Measurements from ENCODE around the gene MRGPRE. TPM values are rescaled to one million over a fixed set of nuclear protein-coding genes. Genes with fewer than 3 reads are reported as not detected.

MRGPRE gene
- total and polyA plus RNA-seq, 4 donors, result 0.23 TPM; not detected in 3

DNA sequence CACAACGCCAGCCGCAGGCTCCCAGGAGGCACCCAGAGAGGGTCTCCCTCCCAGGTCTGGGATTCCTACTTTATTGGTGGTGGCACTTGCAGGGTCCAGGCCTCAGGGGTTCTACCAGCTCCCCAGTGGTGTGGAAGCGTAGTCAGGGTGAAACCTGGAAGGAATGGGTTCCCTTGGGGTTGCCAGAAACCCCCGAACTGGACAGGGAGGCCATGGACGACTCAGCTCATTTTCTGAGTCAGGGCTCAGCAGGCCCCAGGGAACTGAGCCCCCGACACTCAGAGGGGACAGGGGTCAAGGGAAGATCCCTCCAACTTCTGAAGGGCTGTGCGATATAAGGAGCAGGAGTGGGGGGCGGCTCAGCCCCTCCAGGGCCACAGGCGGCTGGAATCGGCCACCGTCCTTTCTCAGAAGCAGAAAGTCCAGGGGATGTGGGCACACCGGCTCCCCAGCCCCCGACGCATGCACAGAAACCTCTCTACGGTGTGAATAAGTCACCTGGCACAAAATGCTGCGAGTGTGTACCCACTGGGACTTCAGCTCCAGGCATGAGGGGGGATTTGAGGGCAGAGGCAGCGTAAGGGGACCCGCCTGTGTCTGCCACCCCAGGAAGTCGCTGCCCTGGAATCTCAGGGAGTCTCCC lies 38.7 kb downstream of the MRGPRE start:
- TF ChIP-seq, protein P1, sequence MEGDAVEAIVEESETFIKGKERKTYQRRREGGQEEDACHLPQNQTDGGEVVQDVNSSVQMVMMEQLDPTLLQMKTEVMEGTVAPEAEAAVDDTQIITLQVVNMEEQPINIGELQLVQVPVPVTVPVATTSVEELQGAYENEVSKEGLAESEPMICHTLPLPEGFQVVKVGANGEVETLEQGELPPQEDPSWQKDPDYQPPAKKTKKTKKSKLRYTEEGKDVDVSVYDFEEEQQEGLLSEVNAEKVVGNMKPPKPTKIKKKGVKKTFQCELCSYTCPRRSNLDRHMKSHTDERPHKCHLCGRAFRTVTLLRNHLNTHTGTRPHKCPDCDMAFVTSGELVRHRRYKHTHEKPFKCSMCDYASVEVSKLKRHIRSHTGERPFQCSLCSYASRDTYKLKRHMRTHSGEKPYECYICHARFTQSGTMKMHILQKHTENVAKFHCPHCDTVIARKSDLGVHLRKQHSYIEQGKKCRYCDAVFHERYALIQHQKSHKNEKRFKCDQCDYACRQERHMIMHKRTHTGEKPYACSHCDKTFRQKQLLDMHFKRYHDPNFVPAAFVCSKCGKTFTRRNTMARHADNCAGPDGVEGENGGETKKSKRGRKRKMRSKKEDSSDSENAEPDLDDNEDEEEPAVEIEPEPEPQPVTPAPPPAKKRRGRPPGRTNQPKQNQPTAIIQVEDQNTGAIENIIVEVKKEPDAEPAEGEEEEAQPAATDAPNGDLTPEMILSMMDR (IDR thresholded peaks at IDR 0.05; ENCODE audit: low read depth, low read length, missing input control), result no peak
- TF ChIP-seq HNF4G (IDR thresholded peaks at IDR 0.05) (no peak), FOXA2 (IDR thresholded peaks at IDR 0.05) (no peak), TAF1 (conservative IDR thresholded peaks at IDR 0.05) (no peak), FOXA1 (IDR thresholded peaks at IDR 0.05) (no peak), RXRA (IDR thresholded peaks at IDR 0.05) (no peak), GABPA (IDR thresholded peaks at IDR 0.05 in 1 of 2, conservative IDR thresholded peaks at IDR 0.05 in 1 of 2) (no peak), SP1 (IDR thresholded peaks at IDR 0.05) (no peak)
- TF ChIP-seq, protein P2, sequence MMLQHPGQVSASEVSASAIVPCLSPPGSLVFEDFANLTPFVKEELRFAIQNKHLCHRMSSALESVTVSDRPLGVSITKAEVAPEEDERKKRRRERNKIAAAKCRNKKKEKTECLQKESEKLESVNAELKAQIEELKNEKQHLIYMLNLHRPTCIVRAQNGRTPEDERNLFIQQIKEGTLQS (IDR thresholded peaks at IDR 0.05), result no peak
- no peak for DNase-seq (ENCODE audit: low spot score)
- no peaks in the 10 kb centered on the region for H3K9me3 ChIP-seq (ENCODE audit: control insufficient read depth in 4 of 4, low read length in 3 of 4)

DNA sequence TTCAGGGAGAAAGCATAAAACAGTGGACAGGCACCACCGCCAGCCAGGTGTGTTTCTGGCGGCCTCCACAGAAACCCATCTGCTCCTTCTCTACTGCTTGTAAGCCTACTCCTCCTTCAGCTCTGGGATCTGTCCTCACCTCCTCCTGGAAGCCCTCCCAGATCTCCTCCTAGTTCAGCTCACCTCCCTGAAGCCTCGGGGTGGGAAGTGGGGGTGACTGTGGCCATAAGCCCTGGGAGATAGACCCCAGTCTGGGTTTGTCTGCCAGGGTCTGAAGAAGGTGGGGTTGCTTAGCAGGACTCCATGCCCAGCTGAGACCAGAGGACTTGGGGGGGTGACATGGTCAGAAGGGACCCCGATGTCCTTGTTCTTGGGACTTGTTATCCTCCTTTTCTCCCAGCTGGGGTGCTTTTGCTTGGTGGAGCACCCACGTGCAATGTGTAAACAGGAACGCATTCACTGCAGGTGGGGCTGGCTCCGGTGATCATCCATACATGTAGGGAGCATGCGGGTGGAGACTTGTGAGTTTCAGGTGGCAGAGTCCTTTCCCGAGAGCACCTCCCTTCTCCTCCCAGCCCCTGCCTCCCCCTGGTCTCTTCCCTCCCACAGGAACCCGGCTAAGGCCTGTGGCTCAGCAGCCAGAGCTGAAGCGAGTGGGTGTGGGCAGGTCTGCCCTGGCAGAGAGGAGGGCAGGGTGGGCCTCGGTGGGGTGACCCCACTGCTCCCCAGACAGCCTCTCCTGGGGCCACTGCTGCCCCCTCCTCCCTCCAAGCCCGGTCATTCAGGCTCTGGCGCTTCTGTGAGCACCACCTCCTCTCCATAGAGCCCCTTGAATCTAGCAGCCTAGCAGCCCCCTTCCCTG lies 39.5 kb downstream of the MRGPRE start:
- WGBS, result 78% methylated on average over 14 of the region's 14 CpGs
- TF ChIP-seq GABPA (IDR thresholded peaks at IDR 0.05 in 1 of 2, conservative IDR thresholded peaks at IDR 0.05 in 1 of 2) (no peak), NR2F2 (IDR thresholded peaks at IDR 0.05) (no peak), FOXA1 (IDR thresholded peaks at IDR 0.05) (no peak), RAD21 (IDR thresholded peaks at IDR 0.05) (no peak), FOXA2 (IDR thresholded peaks at IDR 0.05) (no peak), HNF4G (IDR thresholded peaks at IDR 0.05) (no peak), HNF4A (conservative IDR thresholded peaks at IDR 0.05) (no peak), JUND (IDR thresholded peaks at IDR 0.05) (no peak), RXRA (IDR thresholded peaks at IDR 0.05) (no peak)
- TF ChIP-seq, protein P2 (IDR thresholded peaks at IDR 0.05), result no peak
- TF ChIP-seq, protein P1 (IDR thresholded peaks at IDR 0.05; ENCODE audit: low read depth, low read length, missing input control), result no peak
- TF ChIP-seq, protein P3, sequence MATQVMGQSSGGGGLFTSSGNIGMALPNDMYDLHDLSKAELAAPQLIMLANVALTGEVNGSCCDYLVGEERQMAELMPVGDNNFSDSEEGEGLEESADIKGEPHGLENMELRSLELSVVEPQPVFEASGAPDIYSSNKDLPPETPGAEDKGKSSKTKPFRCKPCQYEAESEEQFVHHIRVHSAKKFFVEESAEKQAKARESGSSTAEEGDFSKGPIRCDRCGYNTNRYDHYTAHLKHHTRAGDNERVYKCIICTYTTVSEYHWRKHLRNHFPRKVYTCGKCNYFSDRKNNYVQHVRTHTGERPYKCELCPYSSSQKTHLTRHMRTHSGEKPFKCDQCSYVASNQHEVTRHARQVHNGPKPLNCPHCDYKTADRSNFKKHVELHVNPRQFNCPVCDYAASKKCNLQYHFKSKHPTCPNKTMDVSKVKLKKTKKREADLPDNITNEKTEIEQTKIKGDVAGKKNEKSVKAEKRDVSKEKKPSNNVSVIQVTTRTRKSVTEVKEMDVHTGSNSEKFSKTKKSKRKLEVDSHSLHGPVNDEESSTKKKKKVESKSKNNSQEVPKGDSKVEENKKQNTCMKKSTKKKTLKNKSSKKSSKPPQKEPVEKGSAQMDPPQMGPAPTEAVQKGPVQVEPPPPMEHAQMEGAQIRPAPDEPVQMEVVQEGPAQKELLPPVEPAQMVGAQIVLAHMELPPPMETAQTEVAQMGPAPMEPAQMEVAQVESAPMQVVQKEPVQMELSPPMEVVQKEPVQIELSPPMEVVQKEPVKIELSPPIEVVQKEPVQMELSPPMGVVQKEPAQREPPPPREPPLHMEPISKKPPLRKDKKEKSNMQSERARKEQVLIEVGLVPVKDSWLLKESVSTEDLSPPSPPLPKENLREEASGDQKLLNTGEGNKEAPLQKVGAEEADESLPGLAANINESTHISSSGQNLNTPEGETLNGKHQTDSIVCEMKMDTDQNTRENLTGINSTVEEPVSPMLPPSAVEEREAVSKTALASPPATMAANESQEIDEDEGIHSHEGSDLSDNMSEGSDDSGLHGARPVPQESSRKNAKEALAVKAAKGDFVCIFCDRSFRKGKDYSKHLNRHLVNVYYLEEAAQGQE (IDR thresholded peaks at IDR 0.05), result no peak
- TF ChIP-seq, protein P4, sequence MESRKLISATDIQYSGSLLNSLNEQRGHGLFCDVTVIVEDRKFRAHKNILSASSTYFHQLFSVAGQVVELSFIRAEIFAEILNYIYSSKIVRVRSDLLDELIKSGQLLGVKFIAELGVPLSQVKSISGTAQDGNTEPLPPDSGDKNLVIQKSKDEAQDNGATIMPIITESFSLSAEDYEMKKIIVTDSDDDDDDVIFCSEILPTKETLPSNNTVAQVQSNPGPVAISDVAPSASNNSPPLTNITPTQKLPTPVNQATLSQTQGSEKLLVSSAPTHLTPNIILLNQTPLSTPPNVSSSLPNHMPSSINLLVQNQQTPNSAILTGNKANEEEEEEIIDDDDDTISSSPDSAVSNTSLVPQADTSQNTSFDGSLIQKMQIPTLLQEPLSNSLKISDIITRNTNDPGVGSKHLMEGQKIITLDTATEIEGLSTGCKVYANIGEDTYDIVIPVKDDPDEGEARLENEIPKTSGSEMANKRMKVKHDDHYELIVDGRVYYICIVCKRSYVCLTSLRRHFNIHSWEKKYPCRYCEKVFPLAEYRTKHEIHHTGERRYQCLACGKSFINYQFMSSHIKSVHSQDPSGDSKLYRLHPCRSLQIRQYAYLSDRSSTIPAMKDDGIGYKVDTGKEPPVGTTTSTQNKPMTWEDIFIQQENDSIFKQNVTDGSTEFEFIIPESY (IDR thresholded peaks at IDR 0.05), result no peak
- Histone ChIP-seq H3K4me1 (ENCODE audit: control insufficient read depth in 4 of 4, insufficient read depth in 4 of 4, low read length in 3 of 4) (no peaks in the 10 kb centered on the region), H3K27ac (ENCODE audit: low read depth in 1 of 2, low read length in 2 of 2) (no peak overlapping the region), H3K27me3 (ENCODE audit: control insufficient read depth in 4 of 4, insufficient read depth in 4 of 4, low read length in 3 of 4) (no peaks in the 10 kb centered on the region), H3K36me3 (ENCODE audit: control insufficient read depth in 4 of 4, insufficient read depth in 3 of 4, low read depth in 1 of 4, low read length in 3 of 4) (no peaks in the 10 kb centered on the region), H3K4me3 (ENCODE audit: low read depth in 1 of 3, low read length in 3 of 3) (no peak overlapping the region), H3K9me3 (ENCODE audit: control insufficient read depth in 4 of 4, low read length in 3 of 4) (no peaks in the 10 kb centered on the region), H3K9ac (ENCODE audit: low read depth in 1 of 2, low read length in 2 of 2) (no peak overlapping the region)
- no peak for DNase-seq (ENCODE audit: low spot score)

More for the DNA sequence above, 38.7 kb downstream of the MRGPRE start:
- no peak overlapping the region for H3K4me3 ChIP-seq (ENCODE audit: low read depth in 1 of 3, low read length in 3 of 3)
- WGBS, result 79% methylated on average over 19 of the region's 19 CpGs
- no peaks in the 10 kb centered on the region for H3K27me3 ChIP-seq (ENCODE audit: control insufficient read depth in 4 of 4, insufficient read depth in 4 of 4, low read length in 3 of 4)
- H3K9ac ChIP-seq (ENCODE audit: low read depth in 1 of 2, low read length in 2 of 2), result no peak overlapping the region
- H3K4me1 ChIP-seq (ENCODE audit: control insufficient read depth in 4 of 4, insufficient read depth in 4 of 4, low read length in 3 of 4), result no peaks in the 10 kb centered on the region
- H3K36me3 ChIP-seq (ENCODE audit: control insufficient read depth in 4 of 4, insufficient read depth in 3 of 4, low read depth in 1 of 4, low read length in 3 of 4), result no peaks in the 10 kb centered on the region
- no peak overlapping the region for H3K27ac ChIP-seq (ENCODE audit: low read depth in 1 of 2, low read length in 2 of 2)
